Dendritic cell treated with granulocyte-macrophage colony-stimulating factor and Interleukin-4, amounts not matched to agents 40 ng/mL and 50 ng/mL, for 4 days (primary cell): Measurements from ENCODE around the gene ACTN1.

ENCODE experiments used
- H3K27ac Mint-ChIP-seq: one replicate; pipeline ENCODE4 v1.8.0; 2022; ENCODE audit warnings: mild to moderate bottlenecking, mixed read lengths
- H3K27me3 Mint-ChIP-seq: one replicate; pipeline ENCODE4 v1.8.0; 2022; ENCODE audit warnings: mild to moderate bottlenecking, mixed read lengths
- H3K36me3 Mint-ChIP-seq: one replicate; pipeline ENCODE4 v1.8.0; 2022; ENCODE audit warnings: low read depth, mixed read lengths
- H3K4me1 Mint-ChIP-seq: one replicate; pipeline ENCODE4 v1.8.0; 2022; ENCODE audit warnings: low read depth, mixed read lengths
- H3K4me3 Mint-ChIP-seq: one replicate; pipeline ENCODE4 v1.8.0; 2022; ENCODE audit warnings: mild to moderate bottlenecking, moderate library complexity, mixed read lengths
- H3K9me3 Mint-ChIP-seq: one replicate; pipeline ENCODE4 v1.8.0; 2022; ENCODE audit warnings: mixed read lengths
- intact Hi-C: fragments of 100-400 bp; cut with micrococcal nuclease; formaldehyde crosslinking; loops from one replicate; pipeline ENCODE4 v1.15.0; 2022

ACTN1 gene

GRCh38 chr14:68836082-68836481, 143.0 kb downstream of the ACTN1 start:
- Mint-ChIP-seq H3K36me3 (peaks cover 21% of the 10 kb centered on the region), H3K4me3 (no peak overlapping the region), H3K27ac (no peak overlapping the region), H3K27me3 (peaks cover 2% of the 10 kb centered on the region), H3K4me1 (peaks cover 9% of the 10 kb centered on the region), H3K9me3 (peaks cover 26% of the 10 kb centered on the region)
- intact Hi-C loops, result no loop called here

- Mint-ChIP-seq H3K4me3 (no peak overlapping the region), H3K9me3 (peaks cover 26% of the 10 kb centered on the region), H3K36me3 (peaks cover 21% of the 10 kb centered on the region), H3K27ac (no peak overlapping the region), H3K27me3 (peaks cover 2% of the 10 kb centered on the region), H3K4me1 (peaks cover 9% of the 10 kb centered on the region)
- intact Hi-C loops, result no loop called here
These were observed 144.3 kb downstream of the ACTN1 start for GRCh38 chr14:68834816-68835215.

DNA sequence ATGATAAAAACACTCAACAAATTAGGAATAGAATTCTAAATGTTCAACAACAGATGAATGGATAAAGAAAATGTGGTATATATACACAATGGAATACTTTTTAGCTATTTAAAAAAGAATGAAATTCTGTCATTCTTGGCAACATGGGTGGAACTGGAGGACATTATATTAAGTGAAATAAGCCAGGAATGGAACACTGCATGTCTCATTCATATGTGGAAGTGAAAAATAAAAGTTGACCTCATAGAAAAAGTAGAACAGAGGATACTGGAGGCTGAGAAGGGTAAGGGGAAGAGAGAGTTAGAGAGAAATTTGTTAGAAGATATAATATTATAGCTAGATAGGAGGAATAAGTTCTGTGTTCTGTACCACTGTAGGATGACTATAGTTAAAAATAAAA, 150.4 kb downstream of the ACTN1 start:
- no peak overlapping the region for H3K27ac Mint-ChIP-seq
- no peaks in the 10 kb centered on the region for H3K36me3 Mint-ChIP-seq
- no peak overlapping the region for H3K4me3 Mint-ChIP-seq
- no peaks in the 10 kb centered on the region for H3K9me3 Mint-ChIP-seq
- peaks cover 4% of the 10 kb centered on the region for H3K27me3 Mint-ChIP-seq
- peaks cover 19% of the 10 kb centered on the region for H3K4me1 Mint-ChIP-seq
- intact Hi-C loops, result no loop called here

- Mint-ChIP-seq H3K4me3 (no peak overlapping the region), H3K27me3 (peaks cover 2% of the 10 kb centered on the region), H3K36me3 (no peaks in the 10 kb centered on the region), H3K9me3 (no peaks in the 10 kb centered on the region), H3K4me1 (peaks cover 28% of the 10 kb centered on the region), H3K27ac (no peak overlapping the region)
- intact Hi-C loops, result loop anchor here (2.0 kb wide), 1 partner anchor 577 kb away; no protein-coding TSS in a partner anchor
These were observed 153.4 kb downstream of the ACTN1 start for GRCh38 chr14:68825729-68826128.

GRCh38 chr14:68824517-68825347, 154.4 kb downstream of the ACTN1 start:
- Mint-ChIP-seq H3K27ac (no peak overlapping the region), H3K27me3 (peaks cover 2% of the 10 kb centered on the region), H3K9me3 (no peaks in the 10 kb centered on the region), H3K4me1 (peaks cover 35% of the 10 kb centered on the region), H3K36me3 (no peaks in the 10 kb centered on the region), H3K4me3 (no peak overlapping the region)
- intact Hi-C loops, result loop anchor here (2.0 kb wide), 1 partner anchor 576 kb away; no protein-coding TSS in a partner anchor

- Mint-ChIP-seq H3K4me1 (peaks cover 35% of the 10 kb centered on the region), H3K27me3 (peaks cover 2% of the 10 kb centered on the region), H3K27ac (no peak overlapping the region), H3K36me3 (no peaks in the 10 kb centered on the region), H3K4me3 (no peak overlapping the region), H3K9me3 (no peaks in the 10 kb centered on the region)
- intact Hi-C loops, result loop anchor here (2.0 kb wide), 1 partner anchor 575 kb away; no protein-coding TSS in a partner anchor
These were observed 154.9 kb downstream of the ACTN1 start for GRCh38 chr14:68824207-68824516.
